ENCODE measurements around the gene TFEB.

TFEB gene

GRCh38 chr6:41650120-41650519, 85.3 kb downstream of the TFEB start:
- DNase-seq, result no peak

GRCh38 chr6:41649596-41649995, 85.8 kb downstream of the TFEB start:
- no peak for DNase-seq

GRCh38 chr6:41648921-41649320, 86.5 kb downstream of the TFEB start:
- DNase-seq, result no peak

- DNase-seq, result no peak
Measured at GRCh38 chr6:41648070-41648585, 87.3 kb downstream of the TFEB start.

- DNase-seq, result no peak
Measured at GRCh38 chr6:41647061-41647511, 88.3 kb downstream of the TFEB start.

- no peak for DNase-seq
Measured at GRCh38 chr6:41646026-41646795, 89.2 kb downstream of the TFEB start.

GRCh38 chr6:41645007-41645618, 90.3 kb downstream of the TFEB start:
- no peak for DNase-seq

GRCh38 chr6:41644297-41644879, 91.0 kb downstream of the TFEB start:
- DNase-seq, result no peak

- DNase-seq, result no peak
Measured at GRCh38 chr6:41643899-41644269, 91.5 kb downstream of the TFEB start.

GRCh38 chr6:41642960-41643898, 92.2 kb downstream of the TFEB start:
- peak; percentile 17 to 28 (median 24) for DNase-seq

GRCh38 chr6:41642090-41642959, 93.1 kb downstream of the TFEB start:
- no peak for DNase-seq

GRCh38 chr6:41641352-41641925, 94.0 kb downstream of the TFEB start:
- DNase-seq, result no peak

- no peak for DNase-seq
Measured at GRCh38 chr6:41640426-41640825, 95.0 kb downstream of the TFEB start.

- DNase-seq, result no peak
Measured at GRCh38 chr6:41639809-41640371, 95.5 kb downstream of the TFEB start.

- DNase-seq, result peak in 1 of 3 donors; percentile 16
Measured at GRCh38 chr6:41638935-41639808, 96.2 kb downstream of the TFEB start.

GRCh38 chr6:41638002-41638934, 97.1 kb downstream of the TFEB start, which contains the start of gene MDFI:
MDFI (plus strand) TSS chr6:41638468; CDS start chr6:41638750, 282 bp downstream.
- DNase-seq, result peak in 1 of 3 donors; percentile 15

- peak in 1 of 3 donors; percentile 8 for DNase-seq
Measured at GRCh38 chr6:41637194-41638001, 98.0 kb downstream of the TFEB start.

GRCh38 chr6:41636833-41637193, 98.6 kb downstream of the TFEB start:
- DNase-seq, result no peak

All from suppressor macrophage treated with lipopolysaccharide for 1 hour (primary cell).